MM.1S (cell line): Measurements from ENCODE around the gene LRRC4C.

Source experiments
- CTCF ChIP-seq: fragments of 300-600 bp; sonication (generic); IDR thresholded peaks from 2 replicates; pipeline ENCODE4 v1.5.1; 2016; ENCODE audit warnings: antibody characterized with exemption, low read length, mixed read lengths
- EZH2 ChIP-seq: fragments of 300-600 bp; sonication (generic); optimal IDR thresholded peaks from 2 replicates; pipeline ENCODE3; 2017; ENCODE audit warnings: low read depth, mild to moderate bottlenecking, antibody characterized with exemption, low read length, mixed read lengths

- TF ChIP-seq CTCF: no peak
- no peak for TF ChIP-seq EZH2
Measured at GRCh38 chr11:41119484-41119883, 340.0 kb downstream of the LRRC4C start.
